ENCODE measurements around the gene YWHAQ.

Gene YWHAQ

DNA sequence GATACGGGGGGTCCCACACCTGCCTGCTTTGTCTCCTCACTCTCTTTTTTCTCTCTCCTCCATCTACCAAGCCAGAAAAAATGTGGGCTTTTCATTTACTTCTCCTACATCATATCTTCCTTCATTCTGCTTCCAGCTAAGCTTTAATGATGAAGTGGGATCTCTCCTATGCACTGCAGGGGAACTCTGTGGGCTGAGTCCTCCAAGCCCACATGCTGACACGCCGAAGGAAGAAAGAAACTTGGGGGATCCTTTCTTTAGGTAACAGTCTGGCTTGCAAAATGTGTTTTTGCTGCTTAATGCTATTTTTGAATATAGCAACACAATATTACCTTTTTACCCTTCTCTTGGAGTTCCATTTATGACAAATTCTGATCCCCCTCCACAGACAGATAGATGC lies 33.6 kb upstream of the YWHAQ start:
- Histone ChIP-seq H3K36me3 (no peaks in the 10 kb centered on the region), H3K4me3 (ENCODE audit: low read depth, low read length) (no peak overlapping the region), H3K27me3 (no peaks in the 10 kb centered on the region), H3K4me1 (no peaks in the 10 kb centered on the region; the same call in 1 of the 2 replicates), H3K9me3 (no peaks in the 10 kb centered on the region)
- DNase-seq, result no peak
- TF ChIP-seq, protein P1, sequence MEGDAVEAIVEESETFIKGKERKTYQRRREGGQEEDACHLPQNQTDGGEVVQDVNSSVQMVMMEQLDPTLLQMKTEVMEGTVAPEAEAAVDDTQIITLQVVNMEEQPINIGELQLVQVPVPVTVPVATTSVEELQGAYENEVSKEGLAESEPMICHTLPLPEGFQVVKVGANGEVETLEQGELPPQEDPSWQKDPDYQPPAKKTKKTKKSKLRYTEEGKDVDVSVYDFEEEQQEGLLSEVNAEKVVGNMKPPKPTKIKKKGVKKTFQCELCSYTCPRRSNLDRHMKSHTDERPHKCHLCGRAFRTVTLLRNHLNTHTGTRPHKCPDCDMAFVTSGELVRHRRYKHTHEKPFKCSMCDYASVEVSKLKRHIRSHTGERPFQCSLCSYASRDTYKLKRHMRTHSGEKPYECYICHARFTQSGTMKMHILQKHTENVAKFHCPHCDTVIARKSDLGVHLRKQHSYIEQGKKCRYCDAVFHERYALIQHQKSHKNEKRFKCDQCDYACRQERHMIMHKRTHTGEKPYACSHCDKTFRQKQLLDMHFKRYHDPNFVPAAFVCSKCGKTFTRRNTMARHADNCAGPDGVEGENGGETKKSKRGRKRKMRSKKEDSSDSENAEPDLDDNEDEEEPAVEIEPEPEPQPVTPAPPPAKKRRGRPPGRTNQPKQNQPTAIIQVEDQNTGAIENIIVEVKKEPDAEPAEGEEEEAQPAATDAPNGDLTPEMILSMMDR (IDR thresholded peaks at IDR 0.05; ENCODE audit: low read depth, low read length), result no peak

DNA sequence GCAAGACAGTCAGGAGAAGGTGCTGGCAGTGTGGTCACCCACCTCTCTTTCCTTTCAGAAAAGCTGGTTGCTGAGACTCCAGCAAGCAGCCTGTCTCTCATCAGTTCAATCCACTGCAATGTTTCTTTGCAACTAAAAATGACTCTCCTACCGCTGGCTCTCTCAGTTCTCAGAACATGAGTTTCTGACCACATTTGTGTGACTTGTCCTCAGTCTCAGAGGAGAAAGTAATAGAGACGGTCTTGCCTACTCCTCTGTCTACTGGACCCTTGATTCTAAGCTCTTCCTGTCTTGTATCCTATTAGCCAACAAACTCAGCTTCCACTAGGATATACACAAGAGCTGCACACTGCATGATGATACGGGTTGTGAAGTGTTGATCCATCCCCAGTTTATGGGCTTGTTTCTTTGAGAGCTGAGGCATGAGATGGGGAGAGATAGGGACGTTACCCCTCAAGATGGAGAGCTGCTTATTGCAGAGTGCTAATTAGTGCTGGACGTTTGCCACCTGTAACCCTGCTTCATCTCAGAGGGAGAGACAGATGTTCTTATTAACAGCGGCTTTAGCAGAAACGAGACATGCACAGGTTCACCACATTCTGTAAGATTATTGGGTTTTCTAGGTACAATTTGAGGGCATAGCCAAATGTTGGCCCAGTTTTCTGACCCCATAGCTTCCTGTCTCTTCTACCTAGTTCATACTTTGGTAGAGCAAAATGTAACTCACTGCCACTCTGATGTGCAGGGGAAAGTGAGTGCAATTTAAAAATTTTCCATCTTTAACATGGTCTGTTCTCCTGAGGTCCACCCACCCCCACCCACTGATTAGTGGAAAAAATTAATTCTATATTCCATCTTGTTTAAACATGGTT lies 32.4 kb upstream of the YWHAQ start:
- TF ChIP-seq, protein P1 (IDR thresholded peaks at IDR 0.05; ENCODE audit: low read depth, low read length), result no peak
- no peaks in the 10 kb centered on the region for H3K9me3 ChIP-seq
- no peaks in the 10 kb centered on the region for H3K4me1 ChIP-seq
- DNase-seq, result no peak
- no peaks in the 10 kb centered on the region for H3K27me3 ChIP-seq
- no peak overlapping the region for H3K4me3 ChIP-seq (ENCODE audit: low read depth, low read length)
- H3K36me3 ChIP-seq, result no peaks in the 10 kb centered on the region

DNA sequence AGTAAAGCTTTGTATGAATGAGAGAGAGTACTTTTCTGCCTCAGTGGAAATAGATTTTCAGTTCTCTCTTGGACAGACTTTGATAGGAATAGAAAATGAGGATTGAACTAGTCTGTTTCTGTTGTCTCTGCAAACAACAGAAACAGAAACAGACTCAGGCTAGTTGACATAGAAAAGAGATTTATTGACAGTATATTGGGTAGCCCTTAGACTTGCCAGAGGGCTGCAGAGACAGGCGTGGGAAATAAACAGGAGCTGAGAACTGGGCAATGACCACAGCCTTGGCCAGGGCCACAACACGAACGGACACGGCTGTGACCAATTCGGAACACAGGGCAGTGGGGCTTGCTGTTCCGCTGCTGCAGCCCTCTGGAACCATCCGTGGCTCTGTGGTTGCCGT lies 30.5 kb upstream of the YWHAQ start:
- Histone ChIP-seq H3K4me1 (no peaks in the 10 kb centered on the region; the same call in 1 of the 2 replicates), H3K4me3 (ENCODE audit: low read depth, low read length) (no peak overlapping the region), H3K27me3 (no peaks in the 10 kb centered on the region; the same call in 1 of the 2 replicates), H3K9me3 (no peaks in the 10 kb centered on the region), H3K36me3 (no peaks in the 10 kb centered on the region)
- DNase-seq, result no peak
- TF ChIP-seq, protein P1 (IDR thresholded peaks at IDR 0.05; ENCODE audit: low read depth, low read length), result no peak

DNA sequence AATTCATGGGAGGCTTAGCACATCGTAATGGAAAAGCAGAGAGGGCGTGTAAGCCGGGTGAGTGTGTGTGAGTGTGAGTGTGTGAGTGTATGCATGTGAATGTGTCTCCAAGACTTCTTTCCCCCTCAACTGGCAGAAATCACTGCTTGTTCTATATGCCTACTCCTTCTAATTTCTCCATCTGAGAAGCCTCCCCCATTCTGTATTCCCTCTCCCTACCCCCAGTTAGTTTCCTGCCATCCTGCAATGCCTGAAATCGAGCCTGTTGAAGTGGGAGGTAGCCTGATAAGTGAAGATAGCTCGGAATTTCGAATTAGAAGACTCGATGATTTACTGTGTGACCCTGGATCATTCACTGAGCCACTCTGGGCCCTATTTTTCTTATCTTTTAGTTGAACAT lies 30.0 kb upstream of the YWHAQ start:
- no peaks in the 10 kb centered on the region; the same call in 1 of the 2 replicates for H3K4me1 ChIP-seq
- TF ChIP-seq, protein P1 (IDR thresholded peaks at IDR 0.05; ENCODE audit: low read depth, low read length), result no peak
- no peaks in the 10 kb centered on the region for H3K9me3 ChIP-seq
- DNase-seq, result no peak
- H3K27me3 ChIP-seq, result no peaks in the 10 kb centered on the region; the same call in 1 of the 2 replicates
- H3K36me3 ChIP-seq, result no peaks in the 10 kb centered on the region
- H3K4me3 ChIP-seq (ENCODE audit: low read depth, low read length), result no peak overlapping the region

DNA sequence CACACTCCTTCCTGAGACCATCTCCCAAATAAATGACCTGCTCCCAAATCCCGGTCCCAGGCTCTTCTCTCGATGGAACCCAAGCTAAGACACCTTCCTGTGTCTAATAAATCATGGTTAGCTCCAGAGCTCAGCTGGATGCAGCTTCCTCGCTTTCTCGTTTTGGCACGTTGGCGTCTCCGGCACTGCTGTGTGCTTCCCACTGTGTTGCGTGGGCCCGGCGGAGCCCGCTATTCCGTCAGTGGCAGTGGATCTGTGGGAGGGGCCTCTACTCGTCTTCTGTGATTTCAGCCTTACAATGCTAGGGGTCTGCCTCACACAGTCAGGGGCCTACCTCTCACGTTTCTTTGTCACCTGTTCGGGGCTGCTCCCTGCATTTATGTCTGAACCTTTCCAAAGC lies 29.4 kb upstream of the YWHAQ start:
- Histone ChIP-seq H3K4me1 (no peaks in the 10 kb centered on the region; the same call in 1 of the 2 replicates), H3K27me3 (no peaks in the 10 kb centered on the region; the same call in 1 of the 2 replicates), H3K9me3 (no peaks in the 10 kb centered on the region), H3K36me3 (no peaks in the 10 kb centered on the region), H3K4me3 (ENCODE audit: low read depth, low read length) (no peak overlapping the region)
- TF ChIP-seq, protein P1 (IDR thresholded peaks at IDR 0.05; ENCODE audit: low read depth, low read length), result no peak
- no peak for DNase-seq

DNA sequence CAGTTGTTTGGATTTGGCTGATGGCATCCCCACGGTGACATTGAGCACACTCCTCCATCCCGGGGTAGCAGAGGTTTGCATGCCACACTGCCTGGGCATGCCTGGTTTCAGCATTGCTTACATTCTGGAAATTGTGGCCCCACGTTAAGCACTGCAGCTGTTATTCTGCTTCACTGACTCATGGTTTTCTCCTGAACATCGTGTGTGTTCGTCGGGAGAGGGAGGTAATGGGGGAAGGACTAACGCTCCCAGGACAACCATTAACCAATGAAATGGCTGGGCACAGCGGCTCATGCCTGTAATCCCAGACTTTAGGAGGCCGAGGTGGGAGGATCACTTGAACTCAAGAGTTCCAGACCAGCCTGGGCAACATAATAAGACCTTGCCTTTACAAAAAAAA lies 28.2 kb upstream of the YWHAQ start:
- TF ChIP-seq, protein P1 (IDR thresholded peaks at IDR 0.05; ENCODE audit: low read depth, low read length), result no peak
- Histone ChIP-seq H3K9me3 (no peaks in the 10 kb centered on the region), H3K4me3 (ENCODE audit: low read depth, low read length) (no peak overlapping the region), H3K36me3 (no peaks in the 10 kb centered on the region), H3K4me1 (peaks cover 7% of the 10 kb centered on the region), H3K27me3 (no peaks in the 10 kb centered on the region; the same call in 1 of the 2 replicates)
- DNase-seq, result no peak
